ENCODE results near the gene CFAP210.
"Not testable (repeated sequence)": the region's sequence is repeated elsewhere in the genome, so short reads cannot be mapped to it uniquely, and the experiment has no call there.

CFAP210 gene

DNA sequence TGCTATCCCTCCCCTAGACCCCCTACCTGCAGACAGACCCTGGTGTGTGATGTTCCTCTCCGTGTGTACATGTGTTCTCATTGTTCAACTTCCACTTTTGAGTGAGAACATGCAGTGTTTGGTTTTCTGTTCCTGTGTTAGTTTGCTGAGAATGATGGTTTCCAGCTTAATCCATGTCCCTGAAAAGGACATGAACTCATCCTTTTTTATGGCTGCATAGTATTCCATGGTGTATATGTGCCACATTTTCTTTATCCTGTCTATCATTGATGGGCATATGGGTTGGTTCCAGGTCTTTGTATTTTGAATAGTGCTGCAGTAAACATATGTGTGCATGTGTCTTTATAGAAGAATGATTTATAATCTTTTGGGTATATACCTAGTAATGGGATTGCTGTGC, 78.2 kb downstream of the CFAP210 start:
- not testable (repeated sequence) for DNase-seq

DNA sequence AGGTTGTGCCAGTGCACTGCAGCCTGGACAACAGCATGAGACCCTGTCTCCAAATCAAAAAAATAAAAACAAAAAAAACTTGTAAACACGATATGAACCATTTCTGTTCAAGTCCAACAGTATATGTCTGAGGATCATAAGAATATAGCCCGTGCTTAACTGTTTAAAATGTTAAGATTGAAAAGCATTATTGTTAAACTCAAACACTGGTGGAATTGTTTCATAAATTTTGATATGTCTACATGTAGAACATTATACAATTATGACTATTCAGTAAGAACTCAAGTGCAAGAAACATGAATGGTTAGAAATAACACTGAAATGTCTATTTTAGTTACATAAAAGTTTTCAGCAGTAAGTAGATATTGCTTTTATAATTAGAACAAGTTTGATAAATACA, 80.3 kb downstream of the CFAP210 start:
- no peak for DNase-seq

DNA sequence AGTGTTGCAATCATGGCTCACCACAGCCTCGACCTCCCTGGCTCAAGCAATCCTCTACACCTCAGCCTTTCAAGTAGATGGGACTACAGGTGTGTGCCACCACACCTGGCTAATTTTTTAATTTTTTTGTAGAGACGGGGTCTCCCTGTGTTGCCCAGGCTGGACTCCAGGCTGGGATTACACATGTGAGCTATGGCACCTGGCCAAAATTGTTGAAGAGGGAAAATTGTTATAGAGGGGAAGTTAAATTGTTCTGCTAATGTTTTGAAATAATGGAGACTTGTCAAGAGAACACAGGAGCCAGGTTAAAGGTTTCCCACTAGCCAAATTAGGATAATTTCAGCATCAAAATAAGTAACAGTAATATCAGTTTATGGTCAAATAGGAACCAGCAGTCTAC, 84.9 kb downstream of the CFAP210 start:
- no peak for DNase-seq

DNA sequence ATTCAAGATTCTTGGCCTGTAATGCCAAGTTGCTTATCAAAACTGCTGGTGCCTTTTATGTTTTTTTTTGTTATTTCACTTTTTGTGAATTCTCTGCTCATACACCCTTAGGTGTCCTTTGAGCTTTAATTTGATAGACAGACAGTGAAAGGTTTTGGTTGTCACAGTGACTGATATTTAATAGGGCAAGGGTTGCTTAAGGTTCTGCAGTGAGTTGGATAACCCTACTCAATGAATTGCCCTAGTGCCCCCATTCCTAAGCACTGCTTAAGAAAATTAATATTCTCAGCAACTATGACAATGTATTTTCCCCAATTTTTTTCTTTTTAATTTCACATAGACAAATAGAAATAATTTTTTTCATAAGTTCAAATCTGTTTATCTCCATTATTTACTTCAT, 94.6 kb downstream of the CFAP210 start:
- DNase-seq: no peak

DNA sequence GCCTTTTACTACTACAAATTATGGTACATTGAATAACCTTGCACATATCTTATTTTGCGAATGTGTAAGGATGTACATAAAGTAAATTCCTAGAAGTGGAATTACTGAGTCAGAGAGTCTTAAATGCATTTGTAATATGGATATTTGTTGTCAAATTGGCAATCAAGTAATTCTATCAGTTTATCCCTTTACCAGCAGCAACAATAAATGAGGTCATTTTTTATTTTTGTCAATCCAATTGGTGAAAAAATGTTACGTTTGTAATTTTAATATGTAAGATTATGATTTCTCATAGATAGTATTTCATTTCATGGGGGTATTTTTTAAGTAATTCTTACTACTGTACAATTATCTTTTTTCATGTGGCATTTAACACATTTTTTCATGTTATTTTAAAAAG, 95.2 kb downstream of the CFAP210 start:
- no peak for DNase-seq

DNA sequence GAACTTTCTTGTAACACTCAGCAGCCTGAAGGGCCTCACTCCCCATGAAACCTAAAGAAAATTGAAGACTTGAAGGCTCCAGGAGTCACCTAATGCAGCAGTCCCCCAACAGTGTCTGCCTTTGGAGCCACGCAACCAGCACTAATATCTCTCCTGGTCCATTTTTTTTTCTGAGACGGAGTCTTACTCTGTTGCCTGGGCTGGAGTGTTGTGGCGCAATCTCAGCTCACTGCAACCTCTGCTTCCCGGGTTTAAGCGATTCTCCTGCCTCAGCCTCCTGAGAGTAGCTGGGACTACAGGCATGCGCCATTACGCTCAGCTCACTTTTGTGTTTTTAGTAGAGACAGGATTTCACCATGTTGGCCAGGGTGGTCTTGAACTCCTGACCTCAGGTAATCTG, 97.7 kb downstream of the CFAP210 start:
- not testable (repeated sequence) for DNase-seq
